Stimulated activated CD4-positive, alpha-beta T cell treated with anti-CD3 and anti-CD28 coated beads, Interleukin-15, amount 100 ng/mL, for 48 hours (primary cell): ENCODE measurements around the gene NDUFA7.
"Not testable (repeated sequence)": the region's sequence is repeated elsewhere in the genome, so short reads cannot be mapped to it uniquely, and the experiment has no call there.

ENCODE experiments used
- DNase-seq, 2 donors: peaks; one replicate each; pipeline ENCODE4 v3.0.0-alpha.2; 2020; ENCODE audit warnings: low read depth in 2 of 2

NDUFA7 gene

GRCh38 chr19:8264248-8264647 is 56.9 kb downstream of the NDUFA7 start:
- DNase-seq: not testable (repeated sequence)

- DNase-seq: no peak
These were observed 58.7 kb downstream of the NDUFA7 start for GRCh38 chr19:8262431-8262830.

- DNase-seq: no peak
These were observed 59.3 kb downstream of the NDUFA7 start for GRCh38 chr19:8261881-8262280.

- DNase-seq: no peak
These were observed 59.8 kb downstream of the NDUFA7 start for GRCh38 chr19:8261347-8261746.
